SK-N-SH (cell line): ENCODE data around the gene RAD23B. TPM values are rescaled to one million over a fixed set of nuclear protein-coding genes. Genes with fewer than 3 reads are reported as not detected.

Experiments
- CTCF ChIA-PET: fragments of 300-600, 350-600 bp; formaldehyde crosslinking; extraction: SDS; loops from one replicate; lab custom pipeline; 2021; lab: Yijun Ruan, JAX
- POLR2A ChIA-PET: fragments of 350-600 bp; sonication (Branson Sonifier 250); formaldehyde crosslinking; extraction: SDS; loops from one replicate; lab custom pipeline; 2020; ENCODE audit warnings: antibody characterized with exemption, inconsistent platforms; lab: Yijun Ruan, JAX
- DNase-seq: peaks from one replicate; pipeline ENCODE4 v3.0.0; 2012
- H2AFZ ChIP-seq: fragments of 200-600 bp; sonication (generic); 2 replicates; pipeline ENCODE4 v1.8.1; 2016; ENCODE audit warnings: antibody characterized with exemption, mild to moderate bottlenecking, low read depth
- H3F3A ChIP-seq: fragments of 200-600 bp; sonication (generic); replicated peaks from 2 replicates; pipeline ENCODE3; 2016; ENCODE audit warnings: antibody characterized with exemption, mild to moderate bottlenecking; ENCODE audit not compliant: insufficient read depth
- H3K27ac ChIP-seq, 2 experiments: fragments of 200-500 bp in 1 of 2; fragments of 200-600 bp in 1 of 2; sonication (Bioruptor generic) in 1 of 2; sonication (generic), shearing (Covaris generic) in 1 of 2; 2 replicates each; pipeline versions ENCODE4 v1.5.1 to v1.6.1; 2014 to 2016; ENCODE audit warnings: low read depth in 2 of 2, inconsistent platforms in 1 of 2, low read length in 1 of 2, mild to moderate bottlenecking in 1 of 2, mixed read lengths in 1 of 2
- H3K27me3 ChIP-seq: fragments of 200-600 bp; sonication (generic), shearing (Covaris generic); 2 replicates; pipeline ENCODE4 v1.6.1; 2016; ENCODE audit warnings: mixed run types; ENCODE audit not compliant: insufficient read depth
- H3K36me3 ChIP-seq, 2 experiments: fragments of 200-500 bp in 1 of 2; fragments of 200-600 bp in 1 of 2; sonication (Bioruptor generic) in 1 of 2; sonication (generic) in 1 of 2; replicated peaks in 1 of 2; 2 replicates each; pipeline versions ENCODE3 to v1.5.1; 2014 to 2016; ENCODE audit warnings: low read length in 1 of 2, mild to moderate bottlenecking in 1 of 2; ENCODE audit not compliant: insufficient read depth in 2 of 2, control insufficient read depth in 1 of 2
- H3K4me1 ChIP-seq, 2 experiments: fragments of 200-500 bp in 1 of 2; fragments of 200-600 bp in 1 of 2; sonication (Bioruptor generic) in 1 of 2; sonication (generic), shearing (Covaris generic) in 1 of 2; 2 replicates each; pipeline versions ENCODE4 v1.5.1 to v1.6.1; 2014 to 2016; ENCODE audit warnings: low read depth in 1 of 2, low read length in 1 of 2, mixed run types in 1 of 2; ENCODE audit not compliant: insufficient read depth in 2 of 2, control insufficient read depth in 1 of 2
- H3K4me2 ChIP-seq: fragments of 200-600 bp; sonication (generic), shearing (Covaris generic); 2 replicates; pipeline ENCODE4 v1.6.1; 2017; ENCODE audit warnings: mixed run types
- H3K4me3 ChIP-seq, 2 experiments: fragments of 200-500 bp in 1 of 2; fragments of 200-600 bp in 1 of 2; sonication (Bioruptor generic) in 1 of 2; sonication (generic), shearing (Covaris generic) in 1 of 2; 2 replicates each; pipeline versions ENCODE4 v1.5.1 to v1.8.1; 2014 to 2016; ENCODE audit warnings: low read depth in 2 of 2, inconsistent platforms in 1 of 2, low read length in 1 of 2, mild to moderate bottlenecking in 1 of 2, mixed read lengths in 1 of 2, moderate library complexity in 1 of 2
- H3K79me2 ChIP-seq: fragments of 200-600 bp; sonication (generic); 2 replicates; pipeline ENCODE4 v1.8.1; 2017; ENCODE audit warnings: mild to moderate bottlenecking; ENCODE audit not compliant: insufficient read depth
- H3K9ac ChIP-seq: fragments of 200-600 bp; sonication (generic); 2 replicates; pipeline ENCODE4 v1.6.1; 2017; ENCODE audit warnings: mixed run types
- H3K9me2 ChIP-seq: fragments of 200-600 bp; sonication (generic); 2 replicates; pipeline ENCODE4 v1.6.1; 2017; ENCODE audit warnings: mixed run types
- H3K9me3 ChIP-seq: fragments of 200-600 bp; sonication (generic); 2 replicates; pipeline ENCODE4 v1.6.1; 2017; ENCODE audit warnings: mixed run types, mild to moderate bottlenecking, moderate library complexity
- H4K20me1 ChIP-seq: fragments of 200-600 bp; sonication (generic); 2 replicates; pipeline ENCODE4 v1.6.1; 2017; ENCODE audit warnings: mild to moderate bottlenecking, mixed run types; ENCODE audit not compliant: insufficient read depth
- CHD2 ChIP-seq: fragments of 150-350 bp; IDR thresholded peaks from 2 replicates; pipeline ENCODE4 v1.6.1; 2018; ENCODE audit warnings: low read length; ENCODE audit not compliant: partially characterized antibody
- ELF1 ChIP-seq: IDR thresholded peaks from 2 replicates; pipeline ENCODE4 v1.4.0; 2012
- EP300 ChIP-seq, 2 experiments: IDR thresholded peaks; 2 replicates each; pipeline versions ENCODE4 v1.4.0 to v1.6.1; 2012; ENCODE audit warnings: borderline replicate concordance in 1 of 2, low read depth in 1 of 2, low read length in 1 of 2
- EZH2phosphoT487 ChIP-seq: fragments of 200-600 bp; sonication (generic); IDR thresholded peaks from 2 replicates; pipeline ENCODE4 v1.6.1; 2017; ENCODE audit warnings: low read depth, mixed run types, mild to moderate bottlenecking, antibody characterized with exemption, moderate library complexity, borderline replicate concordance
- FOSL2 ChIP-seq: IDR thresholded peaks from 2 replicates; pipeline ENCODE4 v1.4.0; 2012; ENCODE audit warnings: low read depth, mild to moderate bottlenecking, moderate library complexity, borderline replicate concordance
- FOXM1 ChIP-seq: IDR thresholded peaks from 2 replicates; pipeline ENCODE4 v1.4.0; 2012; ENCODE audit warnings: low read depth, mild to moderate bottlenecking
- GATA2 ChIP-seq: sonication (generic); formaldehyde crosslinking; IDR thresholded peaks from 2 replicates; pipeline ENCODE4 v1.5.0; 2020; ENCODE audit warnings: mild to moderate bottlenecking, missing genetic modification reagents
- NFIC ChIP-seq: IDR thresholded peaks from 2 replicates; pipeline ENCODE4 v1.4.0; 2012; ENCODE audit warnings: borderline replicate concordance
- NRF1 ChIP-seq: IDR thresholded peaks from 2 replicates; pipeline ENCODE4 v1.6.1; 2012; ENCODE audit warnings: low read depth, mild to moderate bottlenecking, low read length
- POLR2AphosphoS5 ChIP-seq: IDR thresholded peaks from 2 replicates; pipeline ENCODE4 v1.6.1; 2012; ENCODE audit warnings: low read depth, low read length
- RCOR1 ChIP-seq: fragments of 150-350 bp; IDR thresholded peaks from 2 replicates; pipeline ENCODE4 v1.6.1; 2017; ENCODE audit warnings: antibody characterized with exemption, low read length
- SIN3A ChIP-seq: IDR thresholded peaks from 2 replicates; pipeline ENCODE4 v1.6.1; 2012; ENCODE audit warnings: low read depth, mild to moderate bottlenecking, low read length, moderate library complexity, borderline replicate concordance
- SMC3 ChIP-seq: IDR thresholded peaks from 2 replicates; pipeline ENCODE4 v1.6.1; 2012; ENCODE audit warnings: low read depth, low read length, improper control_type of control experiment
- TAF1 ChIP-seq: IDR thresholded peaks from 2 replicates; pipeline ENCODE4 v1.6.1; 2012; ENCODE audit warnings: low read depth, mild to moderate bottlenecking, low read length, moderate library complexity, borderline replicate concordance
- YY1 ChIP-seq: IDR thresholded peaks from 2 replicates; pipeline ENCODE4 v1.4.0; 2012; ENCODE audit warnings: low read depth, mild to moderate bottlenecking
- WGBS: methylation state at CpG from one replicate; pipeline ENCODE4 v1.1.6; 2017; ENCODE audit warnings: low lambda C conversion rate; 5-methylcytosine and 5-hydroxymethylcytosine counted together
- polyA plus RNA-seq, 3 experiments: library from polyadenylated mRNA; depleted of rRNA; stranded (reverse); fragments of >200 nt; gene quantifications; 2 replicates each; pipeline ENCODE4 v1.2.3, GENCODE V29; 2012
- TF ChIP-seq, protein P1 (sequence below): IDR thresholded peaks from 2 replicates; pipeline ENCODE4 v1.4.0; 2012; ENCODE audit warnings: low read depth, borderline replicate concordance
- TF ChIP-seq, protein P2 (sequence below): IDR thresholded peaks from 2 replicates; pipeline ENCODE4 v1.4.0; 2012; ENCODE audit warnings: low read depth
- TF ChIP-seq, protein P3 (sequence below): fragments of 200-600 bp; sonication (generic); IDR thresholded peaks from 2 replicates; pipeline ENCODE4 v1.6.1; 2017; ENCODE audit warnings: antibody characterized with exemption, mild to moderate bottlenecking, moderate library complexity

RAD23B gene
- polyA plus RNA-seq, 1 of the 3 experiments (the other 2 are of a cell fraction): 62.9 TPM

DNA sequence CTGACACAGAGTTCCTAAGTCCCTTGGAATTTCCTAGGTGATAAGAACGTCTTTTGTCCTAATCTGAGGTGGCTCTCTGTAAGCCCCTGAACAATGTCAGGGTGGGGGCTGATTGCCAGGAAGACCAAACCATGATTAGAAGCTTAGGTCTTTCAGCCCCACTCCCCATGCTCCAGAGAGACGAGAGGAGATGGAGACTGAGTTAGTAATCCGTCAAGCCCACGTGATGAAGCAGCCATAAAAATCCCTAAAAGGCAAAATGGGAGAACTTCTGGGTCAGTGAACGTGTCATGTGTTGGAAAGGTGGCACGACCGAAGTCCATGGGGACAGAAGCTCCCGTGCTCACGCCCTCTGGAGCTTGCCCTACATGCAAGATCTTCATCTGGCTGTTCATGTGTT is 85.6 kb downstream of the RAD23B start:
- Histone ChIP-seq H4K20me1 (no peaks in the 10 kb centered on the region), H3K27me3 (no peaks in the 10 kb centered on the region; the same call in 1 of the 2 replicates), H3F3A (no peaks in the 10 kb centered on the region), H3K9me3 (no peaks in the 10 kb centered on the region), H3K9me2 (no peaks in the 10 kb centered on the region), H3K4me2 (no peak overlapping the region), H3K9ac (no peak overlapping the region), H3K4me1 (peaks cover 0 to 2% of the 10 kb centered on the region in 2 experiments; a peak in 1 of 4 replicates), H3K79me2 (no peaks in the 10 kb centered on the region), H3K36me3 (no peaks in the 10 kb centered on the region), H3K4me3 (no peak overlapping the region), H2AFZ (no peak overlapping the region), H3K27ac (no peak overlapping the region)
- TF ChIP-seq YY1 (no peak), NFIC (no peak), RCOR1 (no peak), FOXM1 (no peak), POLR2AphosphoS5 (no peak), CHD2 (no peak), ELF1 (no peak), GATA2 (CRISPR knock-in tag) (no peak), EZH2phosphoT487 (no peak), EP300 (IDR thresholded peaks at IDR 0.05; ENCODE audit: borderline replicate concordance in 1 of 2, low read depth in 1 of 2, low read length in 1 of 2) (no peak), SMC3 (no peak), FOSL2 (no peak), SIN3A (no peak), NRF1 (no peak), TAF1 (no peak)
- TF ChIP-seq, protein P1, sequence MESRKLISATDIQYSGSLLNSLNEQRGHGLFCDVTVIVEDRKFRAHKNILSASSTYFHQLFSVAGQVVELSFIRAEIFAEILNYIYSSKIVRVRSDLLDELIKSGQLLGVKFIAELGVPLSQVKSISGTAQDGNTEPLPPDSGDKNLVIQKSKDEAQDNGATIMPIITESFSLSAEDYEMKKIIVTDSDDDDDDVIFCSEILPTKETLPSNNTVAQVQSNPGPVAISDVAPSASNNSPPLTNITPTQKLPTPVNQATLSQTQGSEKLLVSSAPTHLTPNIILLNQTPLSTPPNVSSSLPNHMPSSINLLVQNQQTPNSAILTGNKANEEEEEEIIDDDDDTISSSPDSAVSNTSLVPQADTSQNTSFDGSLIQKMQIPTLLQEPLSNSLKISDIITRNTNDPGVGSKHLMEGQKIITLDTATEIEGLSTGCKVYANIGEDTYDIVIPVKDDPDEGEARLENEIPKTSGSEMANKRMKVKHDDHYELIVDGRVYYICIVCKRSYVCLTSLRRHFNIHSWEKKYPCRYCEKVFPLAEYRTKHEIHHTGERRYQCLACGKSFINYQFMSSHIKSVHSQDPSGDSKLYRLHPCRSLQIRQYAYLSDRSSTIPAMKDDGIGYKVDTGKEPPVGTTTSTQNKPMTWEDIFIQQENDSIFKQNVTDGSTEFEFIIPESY: no peak
- TF ChIP-seq, protein P2, sequence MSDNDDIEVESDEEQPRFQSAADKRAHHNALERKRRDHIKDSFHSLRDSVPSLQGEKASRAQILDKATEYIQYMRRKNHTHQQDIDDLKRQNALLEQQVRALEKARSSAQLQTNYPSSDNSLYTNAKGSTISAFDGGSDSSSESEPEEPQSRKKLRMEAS: no peak
- TF ChIP-seq, protein P3, sequence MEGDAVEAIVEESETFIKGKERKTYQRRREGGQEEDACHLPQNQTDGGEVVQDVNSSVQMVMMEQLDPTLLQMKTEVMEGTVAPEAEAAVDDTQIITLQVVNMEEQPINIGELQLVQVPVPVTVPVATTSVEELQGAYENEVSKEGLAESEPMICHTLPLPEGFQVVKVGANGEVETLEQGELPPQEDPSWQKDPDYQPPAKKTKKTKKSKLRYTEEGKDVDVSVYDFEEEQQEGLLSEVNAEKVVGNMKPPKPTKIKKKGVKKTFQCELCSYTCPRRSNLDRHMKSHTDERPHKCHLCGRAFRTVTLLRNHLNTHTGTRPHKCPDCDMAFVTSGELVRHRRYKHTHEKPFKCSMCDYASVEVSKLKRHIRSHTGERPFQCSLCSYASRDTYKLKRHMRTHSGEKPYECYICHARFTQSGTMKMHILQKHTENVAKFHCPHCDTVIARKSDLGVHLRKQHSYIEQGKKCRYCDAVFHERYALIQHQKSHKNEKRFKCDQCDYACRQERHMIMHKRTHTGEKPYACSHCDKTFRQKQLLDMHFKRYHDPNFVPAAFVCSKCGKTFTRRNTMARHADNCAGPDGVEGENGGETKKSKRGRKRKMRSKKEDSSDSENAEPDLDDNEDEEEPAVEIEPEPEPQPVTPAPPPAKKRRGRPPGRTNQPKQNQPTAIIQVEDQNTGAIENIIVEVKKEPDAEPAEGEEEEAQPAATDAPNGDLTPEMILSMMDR: no peak
- CTCF ChIA-PET: interaction anchor here (0.9 to 1.4 kb wide), 3 partner anchors 26 to 32 kb away, joined by 3 to 6 read pairs (median 3); no protein-coding TSS in a partner anchor
- POLR2A ChIA-PET: no interaction called here
- WGBS: 50% methylated on average over 9 of the region's 9 CpGs
- no peak for DNase-seq
